Erythroblast (primary cell): ENCODE measurements around the gene CBLC.
"Not testable (repeated sequence)": the region's sequence is repeated elsewhere in the genome, so short reads cannot be mapped to it uniquely, and the experiment has no call there.

Experiments
- DNase-seq, 2 experiments: peaks; one replicate each; lab custom pipeline; 2025; lab: John Stamatoyannopoulos, UW
- GATA1 ChIP-seq: IDR thresholded peaks from 2 replicates; pipeline ENCODE4 v1.6.1; 2011; ENCODE audit warnings: low read depth, mild to moderate bottlenecking, control low read depth, low read length, moderate library complexity
- POLR2A ChIP-seq: IDR thresholded peaks from 2 replicates; pipeline ENCODE4 v1.6.1; 2011; ENCODE audit warnings: mild to moderate bottlenecking, low read length

The CBLC gene

GRCh38 chr19:44822177-44822576 lies 44.5 kb downstream of the CBLC start:
- no peak for TF ChIP-seq POLR2A
- no peak for TF ChIP-seq GATA1
- no peak for DNase-seq

- TF ChIP-seq GATA1, result no peak
- TF ChIP-seq POLR2A, result no peak
- DNase-seq, result no peak
Observed at GRCh38 chr19:44822670-44823372, 45.1 kb downstream of the CBLC start.

GRCh38 chr19:44823373-44823698 lies 45.6 kb downstream of the CBLC start:
- DNase-seq, result no peak
- no peak for TF ChIP-seq GATA1

GRCh38 chr19:44824761-44825160 lies 47.1 kb downstream of the CBLC start:
- no peak for DNase-seq
- TF ChIP-seq GATA1 (no peak), POLR2A (no peak)

GRCh38 chr19:44832875-44833274 lies 55.2 kb downstream of the CBLC start:
- DNase-seq, result not testable (repeated sequence)

GRCh38 chr19:44834399-44834798 lies 56.7 kb downstream of the CBLC start:
- not testable (repeated sequence) for DNase-seq

GRCh38 chr19:44839276-44839675 lies 61.6 kb downstream of the CBLC start:
- DNase-seq, result no peak
- TF ChIP-seq POLR2A, result no peak
- TF ChIP-seq GATA1, result no peak

- TF ChIP-seq GATA1 (no peak), POLR2A (no peak)
- no peak for DNase-seq
Observed at GRCh38 chr19:44840811-44841210, 63.1 kb downstream of the CBLC start.

- DNase-seq, result no peak
Observed at GRCh38 chr19:44841231-44841630, 63.5 kb downstream of the CBLC start.

GRCh38 chr19:44845286-44845611 lies 67.6 kb downstream of the CBLC start:
- TF ChIP-seq POLR2A (no peak), GATA1 (no peak)
- no peak for DNase-seq

More at GRCh38 chr19:44841231-44841630, 63.5 kb downstream of the CBLC start:
- TF ChIP-seq POLR2A, result no peak

GRCh38 chr19:44845612-44846454 lies 68.1 kb downstream of the CBLC start, which contains the start of gene NECTIN2:
TSS of gene NECTIN2 (plus strand) at chr19:44846297. CDS start at chr19:44846526, 229 bp downstream.
- peak; percentile 93 to 98 for DNase-seq
- TF ChIP-seq GATA1, result no peak
- no peak for TF ChIP-seq POLR2A

GRCh38 chr19:44846455-44847143 lies 68.9 kb downstream of the CBLC start:
- TF ChIP-seq POLR2A, result no peak
- no peak for TF ChIP-seq GATA1
- DNase-seq, result no peak

GRCh38 chr19:44847144-44848035 lies 69.7 kb downstream of the CBLC start:
- peak; percentile 47 to 54 for DNase-seq
- TF ChIP-seq POLR2A (no peak), GATA1 (no peak)
